Ectodermal cell (in vitro differentiated cells): ENCODE data around the gene RAP1B.

Source experiments
- H3K27ac ChIP-seq: 2 replicates; pipeline ENCODE4 v1.7.0; 2013; ENCODE audit warnings: mild to moderate bottlenecking, low read depth, low read length; ENCODE audit not compliant: insufficient read depth, poor library complexity, severe bottlenecking
- H3K27me3 ChIP-seq: 2 replicates; pipeline ENCODE4 v1.7.0; 2013; ENCODE audit warnings: mild to moderate bottlenecking, low read length; ENCODE audit not compliant: insufficient read depth, control insufficient read depth, poor library complexity, severe bottlenecking
- H3K36me3 ChIP-seq: one replicate; pipeline ENCODE4 v1.7.0; 2013; ENCODE audit warnings: low read length; ENCODE audit not compliant: control insufficient read depth, insufficient read depth
- H3K4me1 ChIP-seq: one replicate; pipeline ENCODE4 v1.7.0; 2013; ENCODE audit warnings: low read length; ENCODE audit not compliant: control insufficient read depth, insufficient read depth
- H3K4me3 ChIP-seq: 2 replicates; pipeline ENCODE4 v1.7.0; 2013; ENCODE audit warnings: low read depth, low read length, control low read depth; ENCODE audit not compliant: insufficient read depth
- H3K9me3 ChIP-seq: 2 replicates; pipeline ENCODE4 v1.7.0; 2013; ENCODE audit warnings: mild to moderate bottlenecking, low read length, moderate library complexity; ENCODE audit not compliant: control insufficient read depth
- WGBS, 2 experiments: methylation state at CpG; one replicate each; pipeline ENCODE4 v1.1.7; 2013; ENCODE audit warnings: missing lambda C conversion rate in 2 of 2; 5-methylcytosine and 5-hydroxymethylcytosine counted together

The RAP1B gene

GRCh38 chr12:68580911-68581310, 29.8 kb upstream of the RAP1B start:
- WGBS, 2 experiments, result 100% methylated on average over 1 of the region's 1 CpG; no CpG with 5 or more reads in 1 of the 2 experiments
- Histone ChIP-seq H3K27ac (no peak overlapping the region), H3K27me3 (no peaks in the 10 kb centered on the region), H3K4me1 (no peaks in the 10 kb centered on the region), H3K9me3 (no peaks in the 10 kb centered on the region), H3K36me3 (no peaks in the 10 kb centered on the region), H3K4me3 (no peak overlapping the region)

DNA sequence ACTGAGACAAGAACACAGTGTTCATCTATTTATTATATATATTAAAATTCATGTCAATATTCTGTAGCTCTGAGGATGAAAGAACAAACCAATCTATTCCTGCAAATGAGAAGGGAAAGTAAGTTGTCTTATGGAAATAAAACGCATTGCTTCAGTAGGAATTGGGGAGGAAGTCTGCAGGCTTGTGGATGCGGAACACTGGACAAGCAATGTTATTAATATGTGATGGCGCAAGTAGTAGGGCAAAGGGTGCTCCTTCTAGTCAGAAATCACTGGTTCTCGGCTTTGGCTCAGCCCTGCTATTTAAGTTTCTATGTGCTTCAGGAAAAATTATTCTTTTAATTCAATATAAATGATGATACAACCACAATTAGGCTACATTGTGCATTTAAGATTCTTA, 28.8 kb upstream of the RAP1B start:
- WGBS, 2 experiments, result 91 to 97% methylated on average over 3 to 4 of the region's 4 CpGs
- Histone ChIP-seq H3K27ac (no peak overlapping the region), H3K4me1 (no peaks in the 10 kb centered on the region), H3K27me3 (no peaks in the 10 kb centered on the region), H3K4me3 (no peak overlapping the region), H3K9me3 (no peaks in the 10 kb centered on the region), H3K36me3 (no peaks in the 10 kb centered on the region)

GRCh38 chr12:68585966-68586365, 24.7 kb upstream of the RAP1B start:
- Histone ChIP-seq H3K9me3 (no peaks in the 10 kb centered on the region), H3K27me3 (no peaks in the 10 kb centered on the region)
- WGBS, 2 experiments, result 95 to 97% methylated on average over 5 of the region's 5 CpGs

DNA sequence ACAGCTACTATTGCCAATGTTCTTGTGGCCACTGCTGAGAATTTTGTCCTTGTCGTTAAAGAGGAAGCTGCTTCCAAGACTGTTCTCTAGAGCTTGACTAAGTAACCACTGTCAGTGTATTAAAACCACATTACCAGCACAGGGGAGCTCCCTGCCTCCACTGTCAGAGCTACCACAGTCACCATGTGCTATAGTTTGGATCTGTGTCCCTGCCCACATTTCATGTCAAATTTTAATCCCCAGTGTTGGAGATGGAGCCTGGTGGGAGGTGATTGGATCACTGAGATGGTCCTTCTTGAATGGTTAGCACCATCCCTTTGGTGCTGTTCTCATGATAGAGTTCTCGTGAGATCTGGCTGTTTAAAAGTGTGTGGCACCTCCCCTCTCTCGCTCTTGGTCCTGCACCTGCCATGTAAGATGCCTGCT, 23.2 kb upstream of the RAP1B start:
- H3K27ac ChIP-seq, result no peak overlapping the region
- H3K4me1 ChIP-seq, result no peaks in the 10 kb centered on the region
- no peaks in the 10 kb centered on the region for H3K36me3 ChIP-seq
- H3K4me3 ChIP-seq, result no peak overlapping the region
- H3K27me3 ChIP-seq, result no peaks in the 10 kb centered on the region
- 96 to 98% methylated on average over 3 of the region's 3 CpGs for WGBS, 2 experiments
- H3K9me3 ChIP-seq, result no peaks in the 10 kb centered on the region

More at GRCh38 chr12:68585966-68586365, 24.7 kb upstream of the RAP1B start:
- Histone ChIP-seq H3K4me3 (no peak overlapping the region), H3K4me1 (no peaks in the 10 kb centered on the region), H3K27ac (no peak overlapping the region), H3K36me3 (no peaks in the 10 kb centered on the region)

- no peaks in the 10 kb centered on the region for H3K27me3 ChIP-seq
- WGBS, 2 experiments, result 85 to 88% methylated on average over 3 of the region's 3 CpGs
These were observed 21.5 kb upstream of the RAP1B start for GRCh38 chr12:68589194-68589593.

GRCh38 chr12:68591734-68592418, 18.8 kb upstream of the RAP1B start:
- Histone ChIP-seq H3K36me3 (no peaks in the 10 kb centered on the region), H3K27me3 (no peaks in the 10 kb centered on the region), H3K4me1 (no peaks in the 10 kb centered on the region), H3K4me3 (no peak overlapping the region), H3K27ac (no peak overlapping the region), H3K9me3 (peaks cover 4% of the 10 kb centered on the region)
- WGBS, 2 experiments, result 95 to 97% methylated on average over 5 to 6 of the region's 6 CpGs

More at GRCh38 chr12:68589194-68589593, 21.5 kb upstream of the RAP1B start:
- no peak overlapping the region for H3K4me3 ChIP-seq
- no peaks in the 10 kb centered on the region for H3K4me1 ChIP-seq
- H3K9me3 ChIP-seq, result peaks cover 4% of the 10 kb centered on the region
- no peaks in the 10 kb centered on the region for H3K36me3 ChIP-seq
- H3K27ac ChIP-seq, result no peak overlapping the region

GRCh38 chr12:68595241-68595640, 15.5 kb upstream of the RAP1B start:
- Histone ChIP-seq H3K27me3 (no peaks in the 10 kb centered on the region), H3K4me1 (no peaks in the 10 kb centered on the region), H3K9me3 (peaks cover 4% of the 10 kb centered on the region), H3K4me3 (no peak overlapping the region), H3K27ac (no peak overlapping the region), H3K36me3 (no peaks in the 10 kb centered on the region)
- WGBS, 2 experiments, result 80 to 95% methylated on average over 4 of the region's 4 CpGs

DNA sequence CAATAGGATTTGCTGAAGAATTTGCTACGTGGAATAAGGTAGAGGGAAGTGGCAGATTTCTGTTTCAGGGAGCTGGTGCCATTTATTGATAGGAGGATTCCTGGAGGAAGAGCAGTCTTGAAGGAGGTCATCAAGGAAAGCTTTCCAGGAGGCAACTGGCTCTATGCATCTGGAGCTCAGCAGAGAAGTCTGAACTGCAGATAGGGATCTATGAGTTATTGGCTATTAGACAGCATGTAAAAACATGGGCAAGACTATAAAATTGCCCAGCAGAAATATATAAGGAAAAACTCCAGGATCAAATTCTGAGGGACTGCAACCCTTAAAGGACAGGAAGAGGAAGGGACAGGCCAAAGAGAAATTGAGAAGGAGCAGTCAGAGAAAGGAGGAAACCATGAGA, 8.9 kb upstream of the RAP1B start:
- H3K9me3 ChIP-seq, result no peaks in the 10 kb centered on the region
- 85 to 89% methylated on average over 1 of the region's 1 CpG for WGBS, 2 experiments

DNA sequence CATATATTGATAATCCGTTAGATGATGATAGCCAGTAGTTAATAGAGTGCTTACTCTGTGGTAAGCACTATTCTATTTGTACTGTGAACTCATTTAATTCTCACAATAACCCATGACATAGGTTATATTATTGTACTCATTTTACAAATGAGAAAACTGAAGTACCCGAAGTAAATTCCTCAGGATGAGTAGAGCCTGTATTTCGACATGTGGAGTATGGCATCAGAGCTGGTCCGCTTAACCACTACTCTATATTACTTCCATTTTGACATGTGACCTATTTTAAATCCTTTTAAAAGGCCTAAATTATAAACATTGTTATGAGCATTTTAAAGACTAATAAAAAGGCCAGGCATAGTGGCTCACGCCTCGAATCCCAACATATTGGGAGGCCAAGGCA, 8.0 kb upstream of the RAP1B start:
- Histone ChIP-seq H3K36me3 (no peaks in the 10 kb centered on the region), H3K27me3 (no peaks in the 10 kb centered on the region), H3K4me3 (no peak overlapping the region), H3K4me1 (no peaks in the 10 kb centered on the region), H3K27ac (no peak overlapping the region), H3K9me3 (no peaks in the 10 kb centered on the region)
- 95 to 96% methylated on average over 5 to 6 of the region's 6 CpGs for WGBS, 2 experiments

More for the DNA sequence above, 8.9 kb upstream of the RAP1B start:
- no peak overlapping the region for H3K27ac ChIP-seq
- H3K4me3 ChIP-seq, result no peak overlapping the region
- H3K27me3 ChIP-seq, result no peaks in the 10 kb centered on the region
- H3K4me1 ChIP-seq, result no peaks in the 10 kb centered on the region
- no peaks in the 10 kb centered on the region for H3K36me3 ChIP-seq

- Histone ChIP-seq H3K9me3 (no peaks in the 10 kb centered on the region), H3K27me3 (no peaks in the 10 kb centered on the region), H3K4me1 (peaks cover 8% of the 10 kb centered on the region), H3K27ac (no peak overlapping the region), H3K4me3 (no peak overlapping the region), H3K36me3 (no peaks in the 10 kb centered on the region)
- 80 to 86% methylated on average over 2 of the region's 2 CpGs for WGBS, 2 experiments
These were observed 2.5 kb upstream of the RAP1B start for GRCh38 chr12:68608191-68608590.
